ENCODE measurements around the gene KCTD15.

The KCTD15 gene

GRCh38 chr19:33796164-33796875 lies at the start of gene KCTD15:
TSS of gene KCTD15 (plus strand) at chr19:33796870. CDS start at chr19:33800455, 3,585 bp downstream.
- no peak for DNase-seq

- no peak for DNase-seq
Measured at GRCh38 chr19:33747273-33747672, 49.4 kb upstream of the KCTD15 start.

- no peak for DNase-seq
Measured at GRCh38 chr19:33748231-33748630, 48.4 kb upstream of the KCTD15 start.

GRCh38 chr19:33749016-33749415 lies 47.7 kb upstream of the KCTD15 start:
- DNase-seq: no peak

- DNase-seq: no peak
Measured at GRCh38 chr19:33749619-33750175, 47.0 kb upstream of the KCTD15 start.

- no peak for DNase-seq
Measured at GRCh38 chr19:33750587-33751435, 45.9 kb upstream of the KCTD15 start.

- DNase-seq: no peak
Measured at GRCh38 chr19:33751436-33751770, 45.3 kb upstream of the KCTD15 start.

GRCh38 chr19:33752018-33752800 lies 44.5 kb upstream of the KCTD15 start:
- no peak for DNase-seq

- DNase-seq: no peak
Measured at GRCh38 chr19:33752945-33753344, 43.7 kb upstream of the KCTD15 start.

GRCh38 chr19:33754361-33754760 lies 42.3 kb upstream of the KCTD15 start:
- no peak for DNase-seq

GRCh38 chr19:33755099-33756035 lies 41.3 kb upstream of the KCTD15 start:
- no peak for DNase-seq

GRCh38 chr19:33756177-33756576 lies 40.5 kb upstream of the KCTD15 start:
- no peak for DNase-seq

GRCh38 chr19:33758541-33759013 lies 38.1 kb upstream of the KCTD15 start:
- DNase-seq: no peak

GRCh38 chr19:33759356-33759755 lies 37.3 kb upstream of the KCTD15 start:
- no peak for DNase-seq

GRCh38 chr19:33763633-33764371 lies 32.9 kb upstream of the KCTD15 start:
- DNase-seq: no peak

GRCh38 chr19:33766623-33767022 lies 30.0 kb upstream of the KCTD15 start:
- no peak for DNase-seq

- DNase-seq: no peak
Measured at GRCh38 chr19:33767898-33768413, 28.7 kb upstream of the KCTD15 start.

- DNase-seq: no peak
Measured at GRCh38 chr19:33769208-33769607, 27.5 kb upstream of the KCTD15 start.

GRCh38 chr19:33770107-33770506 lies 26.6 kb upstream of the KCTD15 start:
- no peak for DNase-seq

GRCh38 chr19:33771384-33772101 lies 25.1 kb upstream of the KCTD15 start:
- DNase-seq: peak; percentile 13 to 39 (median 23)

All from activated CD4-positive, CD25-positive, alpha-beta regulatory T cell (primary cell).